Activated gamma-delta T cell treated with anti-CD3 and anti-CD28 coated beads, Interleukin-2, amount 50 U/mL, for 16 hours (primary cell): Measurements from ENCODE around the gene ZNF217.
"Not testable (repeated sequence)": the region's sequence is repeated elsewhere in the genome, so short reads cannot be mapped to it uniquely, and the experiment has no call there.

ENCODE experiments used
- DNase-seq: peaks from one replicate; pipeline ENCODE4 v3.0.0-alpha.2; 2020; ENCODE audit warnings: low read depth

ZNF217 gene

DNA sequence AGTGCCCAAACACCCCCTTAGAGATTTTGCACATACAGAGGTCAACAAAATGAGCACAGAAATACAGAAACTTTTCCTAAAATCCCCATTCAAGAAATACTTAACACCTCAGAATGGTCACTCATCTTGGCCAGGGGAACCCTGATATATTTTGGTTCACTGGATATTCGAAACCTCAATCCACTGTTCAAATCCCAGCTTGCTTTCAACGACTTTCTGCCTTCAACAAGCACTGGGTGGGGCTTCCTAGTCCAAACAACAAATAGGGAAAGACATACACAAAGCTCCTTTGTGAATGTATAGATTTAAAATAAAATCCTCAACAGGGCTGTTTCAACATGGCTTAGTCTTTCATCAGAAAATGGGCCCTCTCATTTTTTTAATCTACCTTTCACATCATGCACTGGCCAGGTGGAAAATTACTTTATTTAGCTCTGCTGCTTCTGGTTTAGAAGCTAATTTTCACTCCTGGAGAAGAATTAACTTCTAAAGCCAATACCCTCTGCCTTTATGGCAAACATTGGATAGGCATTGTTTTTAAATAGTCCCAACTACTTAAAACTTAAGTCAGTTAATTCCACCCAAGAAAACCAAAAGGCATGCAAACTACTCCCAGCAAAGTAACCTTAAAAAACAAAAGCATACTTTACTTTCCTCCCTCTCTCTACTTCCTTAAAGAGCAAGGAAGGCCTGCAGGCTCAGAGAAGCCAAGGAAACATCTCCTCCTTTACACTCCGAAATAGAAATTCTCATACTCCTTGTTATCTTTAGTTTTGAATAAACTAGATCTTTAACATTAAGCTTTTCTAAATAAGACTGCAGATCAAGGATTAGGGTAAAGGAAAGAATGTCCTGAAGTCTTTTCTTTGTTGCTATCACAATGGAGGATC, 9.7 kb downstream of the ZNF217 start:
- DNase-seq: not testable (repeated sequence)

- no peak for DNase-seq
These were observed 10.9 kb downstream of the ZNF217 start for GRCh38 chr20:53582574-53583351.

DNA sequence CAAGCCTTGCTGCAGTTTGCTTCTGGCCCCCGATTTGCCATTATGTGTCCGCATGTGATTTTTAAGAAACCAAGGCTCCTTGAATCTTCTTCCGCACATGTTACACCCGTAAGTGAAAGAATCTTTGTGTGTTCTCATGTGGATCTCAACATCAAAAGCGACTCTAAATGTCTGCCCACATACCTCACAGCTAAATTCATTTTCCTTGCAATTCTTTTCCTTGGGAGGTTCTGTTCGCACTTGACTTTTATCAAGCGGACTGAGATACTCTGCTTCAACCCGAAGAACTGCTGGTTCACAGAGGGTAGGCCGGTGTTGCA, 11.4 kb downstream of the ZNF217 start:
- DNase-seq: no peak

DNA sequence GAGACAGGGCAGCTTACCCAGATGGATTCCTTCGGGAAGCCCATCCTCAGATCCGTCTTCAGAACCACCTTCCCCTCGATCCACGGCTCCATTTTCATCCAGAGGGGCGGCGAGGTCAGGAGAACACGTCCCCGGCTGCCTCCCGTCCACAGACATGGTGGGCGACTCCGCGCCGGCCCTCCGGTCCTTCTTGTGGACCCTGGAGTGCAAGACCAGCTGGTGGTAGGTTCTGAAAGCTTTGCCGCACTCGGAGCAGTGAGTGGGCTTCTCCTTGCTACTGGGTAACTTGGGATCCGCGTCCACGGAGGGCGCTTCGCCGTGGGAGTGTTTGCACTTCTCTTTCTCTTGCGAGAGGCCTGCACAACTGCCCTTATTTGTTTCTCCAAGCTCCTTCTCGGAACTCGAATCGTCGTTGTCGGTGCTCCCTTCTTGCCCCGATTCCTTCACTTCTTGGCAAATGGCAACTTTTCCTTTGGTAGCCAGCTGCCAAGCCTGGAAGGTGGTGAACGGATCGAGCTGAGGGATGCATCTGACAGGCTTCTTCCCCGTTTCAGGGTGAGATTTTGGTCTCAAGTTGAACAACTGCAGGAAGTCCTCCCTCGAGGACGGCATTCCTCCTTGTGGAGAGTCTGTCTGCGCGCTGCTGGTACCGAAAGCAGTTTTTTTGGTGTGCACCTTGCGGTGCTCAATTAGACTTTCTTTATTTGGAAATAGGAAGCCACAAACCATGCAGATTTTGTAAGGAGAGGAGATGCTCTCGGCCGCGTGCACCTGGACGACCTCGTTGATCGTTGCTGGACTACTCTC, 12.0 kb downstream of the ZNF217 start:
- no peak for DNase-seq

- DNase-seq: no peak
These were observed 13.1 kb downstream of the ZNF217 start for GRCh38 chr20:53580376-53581111.

- no peak for DNase-seq
These were observed 13.9 kb downstream of the ZNF217 start for GRCh38 chr20:53579581-53580375.

GRCh38 chr20:53579266-53579580, 14.4 kb downstream of the ZNF217 start:
- DNase-seq: no peak

GRCh38 chr20:53578492-53579222, 15.0 kb downstream of the ZNF217 start:
- DNase-seq: peak; percentile 47

- no peak for DNase-seq
These were observed 16.9 kb downstream of the ZNF217 start for GRCh38 chr20:53576586-53577318.

GRCh38 chr20:53576195-53576580, 17.5 kb downstream of the ZNF217 start:
- no peak for DNase-seq

DNA sequence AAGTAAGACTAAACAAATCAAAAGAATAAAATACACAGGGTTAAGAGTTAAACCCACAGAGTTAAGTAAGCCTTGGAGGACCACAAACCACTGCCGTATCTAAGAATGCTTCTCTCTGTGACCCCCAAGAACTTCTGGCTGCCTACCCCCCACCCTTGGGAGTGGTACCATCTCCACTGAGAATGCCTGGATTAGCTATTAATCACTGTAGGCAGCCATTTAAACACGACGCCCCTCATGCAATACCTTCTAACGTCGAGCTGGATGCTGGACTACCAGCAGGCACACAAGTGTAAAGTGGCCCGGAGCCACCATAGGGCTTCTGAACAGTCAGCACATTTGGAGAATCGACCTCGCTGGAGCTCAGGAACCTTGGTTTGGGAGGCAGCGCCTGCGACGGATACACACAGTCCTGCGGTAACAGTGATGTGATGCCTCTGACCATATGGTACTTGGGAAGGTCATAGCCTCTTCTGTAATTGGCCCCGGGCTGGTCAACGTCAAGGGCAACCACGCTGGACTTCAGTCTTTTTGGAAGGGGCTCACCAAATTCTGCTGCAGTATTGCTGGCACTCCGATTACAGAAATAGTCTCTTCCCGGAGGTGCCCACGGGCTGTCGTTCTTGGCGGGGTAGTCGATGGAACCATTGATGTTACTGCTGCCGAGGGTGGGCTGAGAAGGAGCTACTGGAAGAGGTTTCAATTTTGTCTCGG, 18.0 kb downstream of the ZNF217 start:
- no peak for DNase-seq

DNA sequence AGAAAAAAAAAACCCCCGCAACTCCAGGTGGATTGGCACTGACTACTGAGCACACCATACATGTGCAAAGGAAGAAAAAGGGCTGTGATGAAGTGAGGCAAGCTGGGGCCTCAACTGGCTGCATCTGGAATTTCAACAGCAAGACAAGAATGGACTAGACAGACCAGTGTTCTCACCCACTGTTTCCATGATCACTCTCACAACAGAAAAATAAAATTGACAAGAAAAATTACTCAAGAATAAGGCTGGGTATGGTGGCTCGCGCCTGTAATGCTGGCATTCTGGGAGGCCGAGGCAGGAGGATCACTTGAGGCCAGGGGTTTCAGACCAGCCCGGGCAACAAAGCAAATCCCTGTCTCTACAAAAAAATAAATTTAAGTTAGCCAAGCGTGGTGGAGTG, 18.8 kb downstream of the ZNF217 start:
- no peak for DNase-seq

DNA sequence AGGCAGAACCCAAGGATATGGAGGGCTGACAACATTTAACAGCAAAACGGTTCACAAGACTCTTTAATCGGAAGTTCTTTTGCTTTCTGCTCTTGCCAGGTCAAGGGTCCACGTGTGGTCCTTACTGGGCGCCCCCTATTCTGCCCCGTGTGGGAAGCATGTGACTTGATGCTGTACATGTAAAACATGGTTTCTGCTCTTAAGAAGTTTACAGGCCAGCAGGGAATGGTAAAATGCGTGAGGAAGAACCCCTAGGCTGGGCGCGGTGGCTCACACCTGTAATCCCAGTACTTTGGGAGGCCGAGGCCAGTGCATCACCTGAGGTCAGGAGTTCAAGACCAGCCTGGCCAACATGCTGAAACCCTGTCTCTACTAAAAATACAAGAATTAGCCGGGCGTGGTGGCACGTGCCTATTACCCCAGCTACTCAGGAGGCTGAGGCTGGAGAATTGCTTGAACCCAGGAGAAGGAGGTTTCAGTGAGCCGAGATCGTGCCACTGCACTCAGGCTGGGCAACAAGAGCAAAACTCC, 19.3 kb downstream of the ZNF217 start:
- no peak for DNase-seq

GRCh38 chr20:53571555-53572286, 21.9 kb downstream of the ZNF217 start:
- DNase-seq: no peak

- DNase-seq: no peak
These were observed 23.0 kb downstream of the ZNF217 start for GRCh38 chr20:53570446-53571276.

DNA sequence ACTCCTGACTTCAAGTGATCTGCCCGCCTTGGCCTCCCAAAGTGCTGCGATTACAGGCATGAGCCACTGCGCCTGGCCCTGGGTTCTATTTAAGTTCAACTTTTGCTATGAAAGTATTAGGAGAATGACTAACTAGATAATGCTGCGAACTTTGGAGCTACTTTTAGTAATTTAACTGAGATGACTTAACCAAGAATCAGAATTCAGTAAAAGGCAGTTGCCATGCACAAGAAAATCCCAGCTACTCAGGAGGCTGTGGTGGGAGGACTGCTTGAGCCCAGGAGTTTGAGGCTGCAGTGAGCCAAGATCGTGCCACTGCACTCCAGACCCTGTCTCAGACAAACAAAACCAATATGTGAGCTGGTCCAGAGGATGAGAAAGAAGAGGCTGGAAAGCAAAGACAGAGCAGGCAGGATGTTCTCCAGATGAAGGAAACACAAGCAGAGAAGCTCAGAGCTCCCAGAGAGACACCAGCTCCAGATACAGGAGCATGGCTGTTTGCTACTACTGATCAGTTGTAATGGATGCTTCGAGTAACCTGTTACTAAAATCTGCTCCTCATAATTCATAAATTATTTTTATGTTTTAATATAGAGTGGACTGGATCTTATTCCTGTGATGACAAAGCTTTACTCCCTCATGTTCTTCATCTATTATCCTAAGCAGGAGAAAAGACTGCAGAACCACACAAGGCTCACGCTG, 23.9 kb downstream of the ZNF217 start:
- DNase-seq: no peak

- no peak for DNase-seq
These were observed 24.6 kb downstream of the ZNF217 start for GRCh38 chr20:53569005-53569404.
